HEK293 (cell line): ENCODE results near the gene HTRA2.

Experiments used
- CTCF ChIP-seq: fragments of 450-650 bp; formaldehyde crosslinking; IDR thresholded peaks from 2 replicates; pipeline ENCODE4 v1.5.1; 2016; ENCODE audit warnings: missing biosample characterization, missing genetic modification characterization
- ELK4 ChIP-seq: IDR thresholded peaks from 2 replicates; pipeline ENCODE4 v1.6.1; 2011; ENCODE audit warnings: mild to moderate bottlenecking, low read depth, low read length, borderline replicate concordance
- SCRT2 ChIP-seq: fragments of 450-650 bp; formaldehyde crosslinking; IDR thresholded peaks from 2 replicates; pipeline ENCODE4 v1.5.1; 2016; ENCODE audit warnings: missing biosample characterization, missing genetic modification characterization
- TSHZ1 ChIP-seq: fragments of 450-650 bp; formaldehyde crosslinking; IDR thresholded peaks from 2 replicates; pipeline ENCODE4 v1.5.1; 2016; ENCODE audit warnings: missing biosample characterization, missing genetic modification characterization, borderline replicate concordance
- ZBTB48 ChIP-seq: fragments of 450-650 bp; formaldehyde crosslinking; IDR thresholded peaks from 2 replicates; pipeline ENCODE4 v1.5.1; 2016; ENCODE audit warnings: missing biosample characterization, missing genetic modification characterization
- ZFP37 ChIP-seq: fragments of 450-650 bp; formaldehyde crosslinking; IDR thresholded peaks from 2 replicates; pipeline ENCODE4 v1.5.1; 2016; ENCODE audit warnings: missing biosample characterization, missing genetic modification characterization
- ZNF18 ChIP-seq: fragments of 450-650 bp; formaldehyde crosslinking; IDR thresholded peaks from 2 replicates; pipeline ENCODE4 v1.5.1; 2016; ENCODE audit warnings: missing biosample characterization, missing genetic modification characterization
- ZNF239 ChIP-seq: fragments of 450-650 bp; formaldehyde crosslinking; IDR thresholded peaks from 2 replicates; pipeline ENCODE4 v1.5.1; 2016; ENCODE audit warnings: missing biosample characterization, missing genetic modification characterization
- ZNF324 ChIP-seq: fragments of 450-650 bp; formaldehyde crosslinking; IDR thresholded peaks from 2 replicates; pipeline ENCODE4 v1.5.1; 2016; ENCODE audit warnings: missing biosample characterization, missing genetic modification characterization
- ZNF558 ChIP-seq: fragments of 450-650 bp; formaldehyde crosslinking; IDR thresholded peaks from 2 replicates; pipeline ENCODE4 v1.5.1; 2016; ENCODE audit warnings: missing biosample characterization, missing genetic modification characterization
- ZNF561 ChIP-seq: fragments of 450-650 bp; IDR thresholded peaks from 2 replicates; pipeline ENCODE4 v1.5.1; 2018; ENCODE audit warnings: missing biosample characterization, missing genetic modification characterization, borderline replicate concordance
- ZNF639 ChIP-seq: fragments of 450-650 bp; formaldehyde crosslinking; IDR thresholded peaks from 2 replicates; pipeline ENCODE4 v1.5.1; 2016; ENCODE audit warnings: missing biosample characterization, missing genetic modification characterization
- ZNF76 ChIP-seq: fragments of 450-650 bp; formaldehyde crosslinking; IDR thresholded peaks from 2 replicates; pipeline ENCODE4; 2016; ENCODE audit warnings: low read depth, missing biosample characterization, missing genetic modification characterization, borderline replicate concordance

GRCh38 chr2:74556831-74557370 lies 27.2 kb downstream of the HTRA2 start:
- TF ChIP-seq ZNF324 (tag by site-specific recombination): no peak
- no peak for TF ChIP-seq ZNF639
- no peak for TF ChIP-seq CTCF
- TF ChIP-seq SCRT2 (tag by site-specific recombination): no peak
- no peak for TF ChIP-seq ZNF18 (tag by site-specific recombination)
- TF ChIP-seq TSHZ1 (tag by site-specific recombination): no peak
- no peak for TF ChIP-seq ZFP37 (tag by site-specific recombination)
- no peak for TF ChIP-seq ZNF561 (tag by site-specific recombination)
- TF ChIP-seq ELK4: no peak
- no peak for TF ChIP-seq ZNF76
- TF ChIP-seq ZBTB48 (tag by site-specific recombination): no peak
- no peak for TF ChIP-seq ZNF239 (tag by site-specific recombination)
- no peak for TF ChIP-seq ZNF558 (tag by site-specific recombination)
